Measurements from ENCODE around the gene LRP11. TPM values are rescaled to one million over a fixed set of nuclear protein-coding genes. Genes with fewer than 3 reads are reported as not detected.
"Not testable (repeated sequence)": the region's sequence is repeated elsewhere in the genome, so short reads cannot be mapped to it uniquely, and the experiment has no call there.

Gene LRP11
- total RNA-seq, 1 experiment from 2014 or later, result 31.1 TPM

DNA sequence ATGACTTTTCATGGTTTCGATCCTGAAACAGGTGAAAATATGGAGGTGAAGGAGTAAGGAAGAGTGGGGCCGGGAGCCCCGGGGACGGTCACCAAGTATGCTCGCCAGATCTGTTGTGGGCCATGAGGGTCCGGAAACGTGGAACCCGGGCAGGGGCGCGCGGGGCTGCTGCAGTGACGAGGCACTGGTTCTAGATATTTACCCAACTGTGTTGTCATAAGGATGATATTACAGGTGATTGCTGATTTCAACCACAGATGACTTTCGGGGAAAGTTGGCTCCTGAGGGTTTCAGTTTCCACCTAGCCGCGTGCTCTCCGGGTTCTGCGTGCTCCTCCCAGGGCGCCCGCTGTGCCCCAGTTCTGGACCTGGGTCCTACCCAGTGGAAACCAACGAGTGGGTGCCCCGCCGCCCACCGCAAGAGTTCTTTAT, 46.6 kb upstream of the LRP11 start:
- Mint-ChIP-seq H3K4me1 (ENCODE audit: low read depth, unreplicated experiment) (no peaks in the 10 kb centered on the region), H3K9me3 (ENCODE audit: low read depth, unreplicated experiment) (peaks cover 2% of the 10 kb centered on the region), H3K4me3 (ENCODE audit: low read depth, unreplicated experiment) (no peak overlapping the region), H3K27ac (ENCODE audit: unreplicated experiment) (no peak overlapping the region), H3K36me3 (ENCODE audit: insufficient read depth, unreplicated experiment) (no peaks in the 10 kb centered on the region), H3K27me3 (ENCODE audit: unreplicated experiment) (peaks cover 40% of the 10 kb centered on the region)
- TF ChIP-seq, protein P1, sequence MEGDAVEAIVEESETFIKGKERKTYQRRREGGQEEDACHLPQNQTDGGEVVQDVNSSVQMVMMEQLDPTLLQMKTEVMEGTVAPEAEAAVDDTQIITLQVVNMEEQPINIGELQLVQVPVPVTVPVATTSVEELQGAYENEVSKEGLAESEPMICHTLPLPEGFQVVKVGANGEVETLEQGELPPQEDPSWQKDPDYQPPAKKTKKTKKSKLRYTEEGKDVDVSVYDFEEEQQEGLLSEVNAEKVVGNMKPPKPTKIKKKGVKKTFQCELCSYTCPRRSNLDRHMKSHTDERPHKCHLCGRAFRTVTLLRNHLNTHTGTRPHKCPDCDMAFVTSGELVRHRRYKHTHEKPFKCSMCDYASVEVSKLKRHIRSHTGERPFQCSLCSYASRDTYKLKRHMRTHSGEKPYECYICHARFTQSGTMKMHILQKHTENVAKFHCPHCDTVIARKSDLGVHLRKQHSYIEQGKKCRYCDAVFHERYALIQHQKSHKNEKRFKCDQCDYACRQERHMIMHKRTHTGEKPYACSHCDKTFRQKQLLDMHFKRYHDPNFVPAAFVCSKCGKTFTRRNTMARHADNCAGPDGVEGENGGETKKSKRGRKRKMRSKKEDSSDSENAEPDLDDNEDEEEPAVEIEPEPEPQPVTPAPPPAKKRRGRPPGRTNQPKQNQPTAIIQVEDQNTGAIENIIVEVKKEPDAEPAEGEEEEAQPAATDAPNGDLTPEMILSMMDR (IDR thresholded peaks at IDR 0.05; ENCODE audit: unreplicated experiment), result no peak
- no TSS peak for BruUV-seq (replicated peaks)
- CTCF ChIA-PET, result no interaction called here
- DNase-seq, result no peak
- intact Hi-C loops (cut with micrococcal nuclease; ENCODE audit: unreplicated experiment), result no loop called here

DNA sequence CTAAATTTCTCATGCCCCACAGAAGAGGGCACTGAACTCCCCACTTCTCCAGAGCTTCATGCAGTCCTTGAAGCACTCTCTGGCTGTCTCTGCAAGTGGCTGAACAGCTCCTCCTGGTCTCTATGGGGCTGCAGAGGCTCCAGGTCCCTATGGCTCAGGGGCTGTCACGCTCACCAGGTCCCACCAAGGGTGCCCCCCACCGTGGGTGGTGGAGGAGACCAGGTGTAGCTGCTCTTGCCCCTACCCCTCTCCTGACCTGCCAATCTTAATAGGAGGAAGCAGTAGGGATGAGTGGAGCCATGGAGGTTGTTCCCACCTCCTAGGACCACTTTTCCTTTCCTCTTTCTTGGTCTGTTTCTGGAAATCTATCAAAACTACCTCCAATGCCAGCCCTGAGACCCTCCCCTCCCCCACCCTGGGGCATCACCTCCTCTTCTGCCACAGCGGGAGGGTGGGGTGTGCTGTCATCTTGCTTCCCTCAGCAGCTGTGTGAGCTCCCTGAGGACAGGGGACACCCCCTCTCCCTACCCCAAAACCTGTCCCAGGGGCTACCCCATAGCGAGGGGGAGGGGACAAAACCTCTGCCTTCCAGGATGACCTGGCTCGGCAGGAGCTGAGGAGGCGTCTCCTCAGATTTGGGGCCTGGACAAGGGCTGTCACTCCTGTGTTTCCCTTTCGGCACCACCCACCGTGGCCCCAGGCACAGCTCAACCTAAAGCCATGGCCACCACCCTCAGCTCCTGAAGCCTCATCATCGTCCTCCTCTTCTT, 45.7 kb upstream of the LRP11 start:
- CTCF ChIA-PET, result no interaction called here
- intact Hi-C loops (cut with micrococcal nuclease; ENCODE audit: unreplicated experiment), result no loop called here

DNA sequence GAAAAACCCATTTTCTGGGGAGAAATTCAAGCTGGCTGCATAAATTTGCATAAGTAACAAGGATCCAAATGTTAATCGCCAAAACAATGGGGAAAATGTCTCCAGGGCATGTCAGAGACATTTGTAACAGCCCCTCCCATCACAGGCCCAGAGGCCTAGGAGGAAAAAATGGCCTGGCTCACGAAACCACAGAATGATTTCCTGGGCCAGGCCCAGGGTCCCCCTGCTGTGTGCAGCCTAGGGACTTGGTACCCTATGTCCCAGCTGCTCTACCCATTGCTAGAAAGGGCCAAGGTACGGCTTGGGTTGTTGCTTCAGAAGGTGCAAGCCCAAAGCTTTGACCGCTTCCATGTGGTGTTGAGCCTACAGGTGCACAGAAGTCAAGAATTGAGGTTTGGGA, 44.3 kb upstream of the LRP11 start:
- H3K4me1 Mint-ChIP-seq (ENCODE audit: low read depth, unreplicated experiment); H3K36me3 Mint-ChIP-seq (ENCODE audit: insufficient read depth, unreplicated experiment); H3K27ac Mint-ChIP-seq (ENCODE audit: unreplicated experiment); intact Hi-C loops (cut with micrococcal nuclease; ENCODE audit: unreplicated experiment); CTCF ChIA-PET; H3K9me3 Mint-ChIP-seq (ENCODE audit: low read depth, unreplicated experiment); H3K4me3 Mint-ChIP-seq (ENCODE audit: low read depth, unreplicated experiment); BruUV-seq (replicated peaks); DNase-seq: not testable (repeated sequence)
- peaks cover 29% of the 10 kb centered on the region for H3K27me3 Mint-ChIP-seq (ENCODE audit: unreplicated experiment)

More for the DNA sequence above, 45.7 kb upstream of the LRP11 start:
- H3K36me3 Mint-ChIP-seq (ENCODE audit: insufficient read depth, unreplicated experiment), result no peaks in the 10 kb centered on the region
- TF ChIP-seq, protein P1 (IDR thresholded peaks at IDR 0.05; ENCODE audit: unreplicated experiment), result no peak
- peaks cover 2% of the 10 kb centered on the region for H3K9me3 Mint-ChIP-seq (ENCODE audit: low read depth, unreplicated experiment)
- no peaks in the 10 kb centered on the region for H3K4me1 Mint-ChIP-seq (ENCODE audit: low read depth, unreplicated experiment)
- no TSS peak for BruUV-seq (replicated peaks)
- no peak overlapping the region for H3K27ac Mint-ChIP-seq (ENCODE audit: unreplicated experiment)
- peaks cover 40% of the 10 kb centered on the region for H3K27me3 Mint-ChIP-seq (ENCODE audit: unreplicated experiment)
- no peak for DNase-seq
- H3K4me3 Mint-ChIP-seq (ENCODE audit: low read depth, unreplicated experiment), result no peak overlapping the region

DNA sequence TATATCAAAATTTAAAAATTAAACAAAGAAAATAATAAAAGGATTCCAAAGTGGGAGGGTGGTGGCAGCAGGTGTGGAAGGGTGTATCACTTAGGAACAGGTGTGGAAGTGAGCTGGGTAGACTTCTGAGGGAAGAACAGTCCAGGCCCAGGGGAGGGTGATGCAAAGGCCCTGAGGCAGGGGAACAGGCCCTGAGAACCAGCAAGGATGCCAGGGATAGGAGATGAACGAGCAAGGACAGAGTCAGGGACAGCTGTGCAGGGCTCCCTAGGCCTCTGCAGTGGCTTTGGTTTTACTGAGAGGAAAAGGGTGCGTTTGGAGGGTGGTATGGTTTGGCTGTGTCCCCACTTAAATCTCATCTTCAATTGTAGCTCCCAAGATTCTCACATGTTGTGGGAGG, 43.2 kb upstream of the LRP11 start:
- CTCF ChIA-PET, result no interaction called here
- H3K27me3 Mint-ChIP-seq (ENCODE audit: unreplicated experiment), result peaks cover 20% of the 10 kb centered on the region
- TF ChIP-seq, protein P1 (IDR thresholded peaks at IDR 0.05; ENCODE audit: unreplicated experiment), result no peak
- H3K36me3 Mint-ChIP-seq (ENCODE audit: insufficient read depth, unreplicated experiment), result no peaks in the 10 kb centered on the region
- no peaks in the 10 kb centered on the region for H3K4me1 Mint-ChIP-seq (ENCODE audit: low read depth, unreplicated experiment)
- intact Hi-C loops (cut with micrococcal nuclease; ENCODE audit: unreplicated experiment), result no loop called here
- no peak for DNase-seq
- no TSS peak for BruUV-seq (replicated peaks)
- H3K4me3 Mint-ChIP-seq (ENCODE audit: low read depth, unreplicated experiment), result no peak overlapping the region
- no peak overlapping the region for H3K27ac Mint-ChIP-seq (ENCODE audit: unreplicated experiment)
- H3K9me3 Mint-ChIP-seq (ENCODE audit: low read depth, unreplicated experiment), result peaks cover 2% of the 10 kb centered on the region

DNA sequence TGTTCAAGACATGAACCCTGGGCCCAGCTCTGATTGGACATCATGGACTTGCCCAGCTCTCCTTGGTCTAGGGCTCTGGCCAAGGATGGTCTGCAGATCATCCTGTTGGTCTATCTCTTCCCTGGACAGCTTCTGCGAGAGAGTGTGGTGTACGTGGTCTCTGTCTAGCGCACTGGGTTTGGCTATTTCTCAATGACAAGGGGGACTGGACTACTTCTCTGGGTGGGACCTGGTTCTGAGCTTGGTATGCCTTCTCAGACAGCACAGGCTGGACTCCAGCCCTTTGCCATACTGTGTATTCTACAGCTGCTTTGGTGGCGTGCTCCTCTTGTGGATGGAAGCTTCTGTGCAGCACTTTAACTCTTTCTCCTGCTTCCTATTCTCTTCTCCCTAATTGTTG, 42.2 kb upstream of the LRP11 start:
- Mint-ChIP-seq H3K36me3 (ENCODE audit: insufficient read depth, unreplicated experiment) (no peaks in the 10 kb centered on the region), H3K9me3 (ENCODE audit: low read depth, unreplicated experiment) (peaks cover 2% of the 10 kb centered on the region), H3K4me1 (ENCODE audit: low read depth, unreplicated experiment) (no peaks in the 10 kb centered on the region), H3K27ac (ENCODE audit: unreplicated experiment) (no peak overlapping the region), H3K4me3 (ENCODE audit: low read depth, unreplicated experiment) (no peak overlapping the region), H3K27me3 (ENCODE audit: unreplicated experiment) (peaks cover 20% of the 10 kb centered on the region)
- CTCF ChIA-PET, result no interaction called here
- DNase-seq, result no peak
- intact Hi-C loops (cut with micrococcal nuclease; ENCODE audit: unreplicated experiment), result no loop called here
- TF ChIP-seq, protein P1 (IDR thresholded peaks at IDR 0.05; ENCODE audit: unreplicated experiment), result no peak
- BruUV-seq (replicated peaks), result no TSS peak
